22Rv1 (cell line): ENCODE measurements around the gene PWWP2B.

Experiments
- H3K27ac ChIP-seq: fragments of 450-650 bp; 2 replicates; pipeline ENCODE4 v1.5.1; 2017
- ZFX ChIP-seq: fragments of 450-650 bp; IDR thresholded peaks from 2 replicates; pipeline ENCODE4 v1.6.1; 2017; ENCODE audit warnings: antibody characterized with exemption, borderline replicate concordance
- TF ChIP-seq, protein P1 (sequence below): fragments of 450-650 bp; IDR thresholded peaks from 2 replicates; pipeline ENCODE4 v1.5.1; 2017; ENCODE audit warnings: mild to moderate bottlenecking

Gene PWWP2B

DNA sequence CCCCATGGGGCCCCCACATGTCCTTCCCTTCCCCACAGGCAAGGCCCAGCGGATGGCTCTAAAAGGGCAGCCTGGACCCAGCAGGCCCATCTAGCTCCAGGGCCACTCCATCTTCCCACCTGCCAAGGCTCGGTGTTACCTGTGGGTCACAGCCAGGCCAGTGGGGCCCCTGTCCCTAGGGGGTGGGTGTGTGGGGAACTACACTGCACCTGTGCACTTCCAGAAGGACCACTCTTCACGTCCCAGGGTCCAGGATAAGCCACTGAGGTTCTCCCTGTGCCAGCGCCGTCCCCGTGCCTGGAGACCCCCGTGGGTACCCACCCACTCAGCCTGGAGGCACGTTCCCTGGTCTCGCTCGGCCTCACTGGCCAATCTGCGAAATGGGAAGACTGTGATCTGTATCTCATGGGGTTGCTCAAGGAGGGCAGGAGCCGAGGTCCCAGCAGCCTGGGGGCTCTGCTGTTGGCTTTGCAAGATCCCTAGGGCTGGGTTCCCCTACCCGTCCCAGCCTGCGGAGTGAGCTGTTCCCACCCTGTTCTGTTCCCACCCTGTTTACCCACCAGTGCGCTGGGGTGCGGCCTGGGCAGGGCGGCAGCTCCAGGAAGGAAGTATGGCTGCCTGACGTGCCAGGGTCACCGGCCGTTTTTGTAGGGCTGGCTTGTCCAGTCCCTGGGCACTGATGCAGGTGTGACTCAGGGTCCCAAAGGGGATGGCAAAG lies 4.6 kb downstream of the PWWP2B start:
- no peak overlapping the region for H3K27ac ChIP-seq

DNA sequence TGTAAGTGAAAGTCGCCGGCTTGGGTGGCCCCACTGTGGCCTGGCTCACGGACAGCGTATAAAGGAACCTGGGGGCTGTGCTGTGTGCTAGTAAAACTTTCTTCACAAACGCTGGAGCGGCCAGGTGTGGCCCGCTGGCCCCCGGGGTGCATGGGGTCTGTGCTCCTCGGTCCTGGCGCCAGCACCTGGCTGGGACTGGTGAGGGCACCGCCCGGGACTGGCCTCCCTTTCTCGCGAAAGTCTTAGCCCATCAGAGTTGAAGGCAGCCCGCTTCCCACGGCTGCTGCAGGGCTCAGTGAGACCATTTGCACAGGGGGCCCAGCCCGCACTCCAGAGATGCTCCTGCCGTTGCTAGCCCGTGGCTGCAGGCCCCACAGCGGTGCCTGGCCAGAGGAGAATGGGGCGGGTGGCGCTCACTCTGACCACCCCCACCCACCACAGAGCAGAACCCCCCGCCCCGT lies 5.8 kb downstream of the PWWP2B start:
- no peak for TF ChIP-seq ZFX
- TF ChIP-seq, protein P1, sequence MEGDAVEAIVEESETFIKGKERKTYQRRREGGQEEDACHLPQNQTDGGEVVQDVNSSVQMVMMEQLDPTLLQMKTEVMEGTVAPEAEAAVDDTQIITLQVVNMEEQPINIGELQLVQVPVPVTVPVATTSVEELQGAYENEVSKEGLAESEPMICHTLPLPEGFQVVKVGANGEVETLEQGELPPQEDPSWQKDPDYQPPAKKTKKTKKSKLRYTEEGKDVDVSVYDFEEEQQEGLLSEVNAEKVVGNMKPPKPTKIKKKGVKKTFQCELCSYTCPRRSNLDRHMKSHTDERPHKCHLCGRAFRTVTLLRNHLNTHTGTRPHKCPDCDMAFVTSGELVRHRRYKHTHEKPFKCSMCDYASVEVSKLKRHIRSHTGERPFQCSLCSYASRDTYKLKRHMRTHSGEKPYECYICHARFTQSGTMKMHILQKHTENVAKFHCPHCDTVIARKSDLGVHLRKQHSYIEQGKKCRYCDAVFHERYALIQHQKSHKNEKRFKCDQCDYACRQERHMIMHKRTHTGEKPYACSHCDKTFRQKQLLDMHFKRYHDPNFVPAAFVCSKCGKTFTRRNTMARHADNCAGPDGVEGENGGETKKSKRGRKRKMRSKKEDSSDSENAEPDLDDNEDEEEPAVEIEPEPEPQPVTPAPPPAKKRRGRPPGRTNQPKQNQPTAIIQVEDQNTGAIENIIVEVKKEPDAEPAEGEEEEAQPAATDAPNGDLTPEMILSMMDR = no peak

More for the DNA sequence above, 4.6 kb downstream of the PWWP2B start:
- TF ChIP-seq, protein P1 = no peak
- TF ChIP-seq ZFX = no peak

DNA sequence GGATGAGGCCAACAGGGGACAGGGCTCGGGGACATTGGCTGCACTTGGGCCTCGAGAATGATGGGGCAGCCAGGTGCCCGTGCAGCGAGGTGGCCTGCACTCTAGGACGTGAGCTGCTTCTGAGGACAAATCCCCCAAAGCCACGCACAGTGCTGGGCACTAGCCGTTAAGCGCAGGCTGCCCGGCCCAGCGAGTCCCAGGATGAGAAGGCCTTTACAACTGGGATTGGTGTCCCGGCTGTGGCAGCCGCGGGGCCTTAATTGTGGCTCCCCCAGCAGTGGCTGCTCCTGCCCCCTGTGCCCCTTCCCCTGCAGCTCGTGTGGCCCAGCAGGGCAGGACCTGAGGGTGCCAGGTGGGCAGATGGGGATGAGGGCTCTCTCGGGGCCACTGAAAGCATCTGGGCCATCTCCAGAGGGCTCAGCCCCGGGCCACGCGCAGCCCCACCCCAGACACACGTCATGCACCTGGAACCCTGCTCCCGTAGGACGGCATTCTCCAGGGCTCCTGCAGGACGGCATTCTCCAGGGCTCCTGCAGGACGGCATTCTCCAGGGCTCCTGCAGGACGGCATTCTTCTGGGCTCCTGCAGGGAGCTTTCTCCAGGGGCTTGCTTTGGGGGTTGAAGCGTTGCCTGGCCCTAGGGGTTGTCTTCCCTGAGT lies 6.6 kb downstream of the PWWP2B start:
- no peak overlapping the region for H3K27ac ChIP-seq
- no peak for TF ChIP-seq ZFX
- TF ChIP-seq, protein P1 = no peak

More for the DNA sequence above, 5.8 kb downstream of the PWWP2B start:
- no peak overlapping the region for H3K27ac ChIP-seq

DNA sequence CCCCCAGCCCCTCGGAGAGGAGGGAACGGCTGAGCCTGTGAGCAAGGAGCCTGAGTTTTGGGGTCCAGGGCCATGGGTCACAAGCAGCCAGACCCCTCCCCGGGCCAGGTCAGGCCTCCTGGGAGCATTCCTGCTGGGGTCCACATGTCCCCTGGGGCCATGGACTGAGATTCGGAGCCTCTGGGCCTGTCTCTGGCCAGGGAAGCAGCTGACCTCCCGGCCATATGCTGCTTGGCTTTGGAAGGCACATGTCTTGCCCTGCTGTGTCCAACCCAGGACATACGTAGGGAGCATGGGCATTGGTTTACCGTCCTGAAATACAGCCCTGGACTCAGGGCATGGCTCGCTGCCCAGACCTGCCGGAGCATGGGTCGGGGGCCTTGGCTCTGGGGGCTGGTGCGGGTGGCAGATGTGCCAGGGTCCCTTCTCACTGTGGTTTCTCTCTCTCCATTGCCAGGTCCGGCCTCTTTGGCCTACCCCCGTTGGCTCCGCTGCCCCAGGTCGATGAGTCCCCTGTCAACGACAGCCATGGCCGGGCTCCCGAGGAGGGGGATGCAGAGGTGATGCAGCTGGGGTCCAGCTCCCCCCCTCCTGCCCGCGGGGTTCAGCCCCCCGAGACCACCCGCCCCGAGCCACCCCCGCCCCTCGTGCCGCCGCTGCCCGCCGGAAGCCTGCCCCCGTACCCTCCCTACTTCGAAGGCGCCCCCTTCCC lies 7.3 kb downstream of the PWWP2B start:
- no peak for TF ChIP-seq ZFX
- no peak overlapping the region for H3K27ac ChIP-seq

DNA sequence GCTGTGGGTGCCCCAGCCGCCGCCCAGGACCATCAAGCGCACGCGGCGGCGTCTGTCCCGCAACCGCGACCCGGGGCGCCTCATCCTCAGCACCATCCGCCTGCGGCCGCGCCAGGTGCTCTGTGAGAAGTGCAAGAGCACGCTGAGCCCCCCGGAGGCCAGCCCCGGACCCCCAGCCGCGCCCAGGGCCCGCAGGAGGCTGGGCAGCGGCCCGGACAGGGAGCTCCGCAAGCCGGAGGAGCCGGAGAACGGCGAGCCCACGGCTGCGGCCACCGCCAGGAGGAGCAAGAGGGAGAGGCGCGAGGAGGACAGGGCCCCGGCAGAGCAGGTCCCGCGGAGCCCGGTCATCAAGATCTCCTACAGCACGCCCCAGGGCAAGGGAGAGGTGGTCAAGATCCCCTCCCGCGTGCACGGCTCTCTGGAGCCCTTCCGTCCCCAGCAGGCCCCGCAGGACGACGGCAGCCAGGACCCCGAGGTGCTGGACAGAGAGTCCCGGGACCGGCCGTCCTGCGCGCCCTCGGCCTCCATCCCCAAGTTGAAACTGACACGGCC lies 8.0 kb downstream of the PWWP2B start:
- TF ChIP-seq, protein P1 = no peak
- no peak for TF ChIP-seq ZFX
- H3K27ac ChIP-seq = no peak overlapping the region

GRCh38 chr10:132405463-132405991 lies 8.5 kb downstream of the PWWP2B start:
- no peak overlapping the region for H3K27ac ChIP-seq
- TF ChIP-seq ZFX = no peak

- TF ChIP-seq, protein P1 = no peak
- TF ChIP-seq ZFX = no peak
- H3K27ac ChIP-seq = peak overlapping the region; percentile 91
Measured at GRCh38 chr10:132406181-132406580, 9.2 kb downstream of the PWWP2B start.
